Mesothelial cell of epicardium (in vitro differentiated cells): ENCODE measurements around the gene HAGHL. TPM values are rescaled to one million over a fixed set of nuclear protein-coding genes. Genes with fewer than 3 reads are reported as not detected.
A peak's percentile ranks its signal among the peaks of the same experiment; 100 is the strongest.

Experiments used
- DNase-seq, 2 experiments: peaks; one replicate each; pipeline ENCODE4 v3.0.0; 2021; ENCODE audit warnings: low spot score in 2 of 2; ENCODE audit not compliant: unreplicated experiment in 2 of 2
- H3K27ac Mint-ChIP-seq: 2 replicates; pipeline ENCODE4 v1.8.0; 2021; ENCODE audit warnings: mixed read lengths
- H3K27me3 Mint-ChIP-seq: 2 replicates; pipeline ENCODE4 v1.8.0; 2021; ENCODE audit warnings: low read depth, mixed read lengths
- H3K36me3 Mint-ChIP-seq: 2 replicates; pipeline ENCODE4 v1.8.0; 2021; ENCODE audit warnings: mixed read lengths
- H3K4me1 Mint-ChIP-seq: 2 replicates; pipeline ENCODE4 v1.8.0; 2021; ENCODE audit warnings: mixed read lengths
- H3K4me3 Mint-ChIP-seq: 2 replicates; pipeline ENCODE4 v1.8.0; 2021; ENCODE audit warnings: mild to moderate bottlenecking, moderate library complexity, mixed read lengths
- H3K9me3 Mint-ChIP-seq: 2 replicates; pipeline ENCODE4 v1.8.0; 2021; ENCODE audit warnings: mixed read lengths
- CTCF ChIP-seq: fragments of 200-600 bp; sonication (generic); IDR thresholded peaks from one replicate; pipeline ENCODE4 v1.5.0; 2021; ENCODE audit warnings: antibody characterized with exemption; ENCODE audit not compliant: unreplicated experiment
- total RNA-seq: library from RNA; stranded (reverse); gene quantifications from 3 replicates; pipeline ENCODE4 v1.2.1, GENCODE V29; 2021

Gene HAGHL
- total RNA-seq, 1 donor from 2014 or later, result 6.4 TPM

- no peaks in the 10 kb centered on the region for H3K36me3 Mint-ChIP-seq
Observed at GRCh38 chr16:721765-722540, 5.0 kb upstream of the HAGHL start.

GRCh38 chr16:722835-723633 lies 3.9 kb upstream of the HAGHL start:
- no peak overlapping the region for H3K27ac Mint-ChIP-seq

More at GRCh38 chr16:721765-722540, 5.0 kb upstream of the HAGHL start:
- DNase-seq, result no peak
- Mint-ChIP-seq H3K4me3 (peak overlapping the region; percentile 40), H3K27me3 (peaks cover 18% of the 10 kb centered on the region), H3K27ac (no peak overlapping the region), H3K9me3 (no peaks in the 10 kb centered on the region), H3K4me1 (peaks cover 10% of the 10 kb centered on the region)
- TF ChIP-seq CTCF, result no peak

GRCh38 chr16:723695-724094 lies 3.2 kb upstream of the HAGHL start:
- Mint-ChIP-seq H3K4me3 (no peak overlapping the region), H3K27ac (no peak overlapping the region), H3K4me1 (peaks cover 10% of the 10 kb centered on the region), H3K36me3 (no peaks in the 10 kb centered on the region), H3K27me3 (peaks cover 18% of the 10 kb centered on the region), H3K9me3 (no peaks in the 10 kb centered on the region)
- DNase-seq, result no peak
- TF ChIP-seq CTCF, result no peak

More at GRCh38 chr16:722835-723633, 3.9 kb upstream of the HAGHL start:
- no peaks in the 10 kb centered on the region for H3K9me3 Mint-ChIP-seq
- peaks cover 16% of the 10 kb centered on the region for H3K27me3 Mint-ChIP-seq
- peaks cover 10% of the 10 kb centered on the region for H3K4me1 Mint-ChIP-seq
- TF ChIP-seq CTCF, result no peak
- DNase-seq, result no peak
- H3K36me3 Mint-ChIP-seq, result no peaks in the 10 kb centered on the region
- peak overlapping the region; percentile 26 for H3K4me3 Mint-ChIP-seq

GRCh38 chr16:724188-725040 lies 2.5 kb upstream of the HAGHL start:
- DNase-seq, result no peak
- peaks cover 18% of the 10 kb centered on the region for H3K27me3 Mint-ChIP-seq
- no peak overlapping the region for H3K27ac Mint-ChIP-seq
- no peak for TF ChIP-seq CTCF
- H3K9me3 Mint-ChIP-seq, result no peaks in the 10 kb centered on the region
- H3K4me1 Mint-ChIP-seq, result peaks cover 7% of the 10 kb centered on the region
- H3K36me3 Mint-ChIP-seq, result no peaks in the 10 kb centered on the region
- no peak overlapping the region for H3K4me3 Mint-ChIP-seq

GRCh38 chr16:725041-725376 lies 1.9 kb upstream of the HAGHL start:
- H3K4me1 Mint-ChIP-seq, result peaks cover 4% of the 10 kb centered on the region
- no peaks in the 10 kb centered on the region for H3K9me3 Mint-ChIP-seq
- peaks cover 18% of the 10 kb centered on the region for H3K27me3 Mint-ChIP-seq
- TF ChIP-seq CTCF, result no peak
- DNase-seq, result no peak
- H3K36me3 Mint-ChIP-seq, result no peaks in the 10 kb centered on the region
- H3K4me3 Mint-ChIP-seq, result no peak overlapping the region
- no peak overlapping the region for H3K27ac Mint-ChIP-seq
